GM12878 (cell line): ENCODE data around the gene PAM16. TPM values are rescaled to one million over a fixed set of nuclear protein-coding genes. Genes with fewer than 3 reads are reported as not detected.

Experiments used
- ATAC-seq: fragments of 200-7000 bp; cut with Tn5 transposase; 3 replicates; pipeline ENCODE4 v1.9.1; 2020; ENCODE audit warnings: mild to moderate bottlenecking, moderate library complexity
- BruUV-seq: library from RNA; stranded (reverse); fragments of 400-500 nt; replicated peaks from 2 replicates; lab custom pipeline; 2021; lab: Mats Ljungman, UMichigan
- CTCF ChIA-PET: fragments of 300-600 bp; sonication (Branson Sonifier 250); formaldehyde crosslinking; extraction: SDS; loops from one replicate; lab custom pipeline; 2021; ENCODE audit warnings: inconsistent platforms; lab: Yijun Ruan, JAX
- POLR2A ChIA-PET: fragments of 350-600 bp; formaldehyde crosslinking; extraction: SDS; loops from one replicate; lab custom pipeline; 2021; ENCODE audit warnings: inconsistent platforms; lab: Charles Lee
- RAD21 ChIA-PET: fragments of 300-600 bp; sonication (Branson Sonifier 250); formaldehyde crosslinking; loops from one replicate; lab custom pipeline; 2023; ENCODE audit warnings: antibody characterized with exemption; ENCODE audit not compliant: unreplicated experiment; lab: Charles Lee
- SMC1A ChIA-PET: fragments of 300-600 bp; sonication (Branson Sonifier 250); formaldehyde crosslinking; loops from one replicate; lab custom pipeline; 2023; ENCODE audit not compliant: unreplicated experiment, uncharacterized antibody; lab: Charles Lee
- DNase-seq: peaks from one replicate; pipeline ENCODE4 v3.0.0-alpha.2; 2011; ENCODE audit warnings: low read depth, low spot score
- FAIRE-seq: peaks from 3 replicates; lab custom pipeline; 2011; peaks lifted over from hg19 to GRCh38; lab: Jason Lieb, UNC
- H2AFZ ChIP-seq: 2 replicates; pipeline ENCODE4 v1.6.0; 2011; ENCODE audit warnings: low read depth, low read length, control low read depth; ENCODE audit not compliant: control insufficient read depth
- H3K27ac ChIP-seq: 2 replicates; pipeline ENCODE4 v1.5.1; 2011; ENCODE audit warnings: control low read depth; ENCODE audit not compliant: control insufficient read depth, insufficient read depth
- H3K27me3 ChIP-seq, 2 experiments: replicated peaks in 1 of 2; 2 replicates each; pipeline versions ENCODE4 v1.6.0 to v1.6.1; 2011; ENCODE audit warnings: low read length in 1 of 2; ENCODE audit not compliant: control insufficient read depth in 2 of 2, insufficient read depth in 2 of 2
- H3K36me3 ChIP-seq, 2 experiments: 2 replicates each; pipeline ENCODE4 v1.5.1; 2011; ENCODE audit warnings: low read length in 1 of 2; ENCODE audit not compliant: control insufficient read depth in 2 of 2, insufficient read depth in 2 of 2
- H3K4me1 ChIP-seq: 2 replicates; pipeline ENCODE4 v1.6.1; 2011; ENCODE audit warnings: mild to moderate bottlenecking, low read length, moderate library complexity, mixed read lengths; ENCODE audit not compliant: control insufficient read depth, insufficient read depth
- H3K4me2 ChIP-seq: 2 replicates; pipeline ENCODE4 v1.6.0; 2011; ENCODE audit warnings: control low read depth; ENCODE audit not compliant: control insufficient read depth, insufficient read depth
- H3K4me3 ChIP-seq: fragments of 200-600 bp; sonication (generic); 2 replicates; pipeline ENCODE4 v1.5.1; 2016
- H3K79me2 ChIP-seq: 2 replicates; pipeline ENCODE4 v1.6.0; 2011; ENCODE audit warnings: low read length; ENCODE audit not compliant: control insufficient read depth, insufficient read depth
- H3K9ac ChIP-seq: 2 replicates; pipeline ENCODE4 v1.8.0; 2011; ENCODE audit warnings: low read length, control low read depth, mixed read lengths; ENCODE audit not compliant: control insufficient read depth, insufficient read depth
- H3K9me3 ChIP-seq: replicated peaks from 3 replicates; pipeline ENCODE4 v1.5.1; 2011; ENCODE audit warnings: mild to moderate bottlenecking, low read length; ENCODE audit not compliant: control insufficient read depth, insufficient read depth
- H4K20me1 ChIP-seq: 2 replicates; pipeline ENCODE4 v1.6.0; 2011; ENCODE audit not compliant: control insufficient read depth, insufficient read depth
- EGR1 ChIP-seq, 2 experiments: IDR thresholded peaks; 1 replicate in 1 of 2; 2 replicates in 1 of 2; pipeline ENCODE4 v1.6.1; 2011 to 2012; ENCODE audit warnings: low read depth in 2 of 2, low read length in 2 of 2, borderline replicate concordance in 1 of 2, mild to moderate bottlenecking in 1 of 2, moderate library complexity in 1 of 2
- HSF1 ChIP-seq: fragments of 150-350 bp; IDR thresholded peaks from 2 replicates; pipeline ENCODE4 v1.6.1; 2014; ENCODE audit warnings: mild to moderate bottlenecking, low read depth, low read length
- JUNB ChIP-seq: IDR thresholded peaks from 2 replicates; pipeline ENCODE4 v1.6.1; 2016; ENCODE audit warnings: antibody characterized with exemption, mild to moderate bottlenecking
- KLF5 ChIP-seq: fragments of 450-650 bp; IDR thresholded peaks from 2 replicates; pipeline ENCODE4 v1.6.1; 2014; ENCODE audit warnings: mild to moderate bottlenecking; ENCODE audit not compliant: partially characterized antibody
- MYC ChIP-seq: IDR thresholded peaks from 2 replicates; pipeline ENCODE4 v1.6.1; 2011; ENCODE audit warnings: mild to moderate bottlenecking, low read length, moderate library complexity, inconsistent platforms; ENCODE audit not compliant: insufficient read depth, insufficient replicate concordance, insufficient read length, severe bottlenecking
- NBN ChIP-seq: fragments of 450-650 bp; IDR thresholded peaks from 2 replicates; pipeline ENCODE4 v1.6.1; 2016
- NFXL1 ChIP-seq: fragments of 450-650 bp; IDR thresholded peaks from 2 replicates; pipeline ENCODE4 v1.6.1; 2017; ENCODE audit warnings: antibody characterized with exemption, mild to moderate bottlenecking, borderline replicate concordance
- NR2C1 ChIP-seq: fragments of 450-650 bp; IDR thresholded peaks from 2 replicates; pipeline ENCODE4 v1.6.1; 2017; ENCODE audit warnings: antibody characterized with exemption, mild to moderate bottlenecking, moderate library complexity
- PAX5 ChIP-seq: IDR thresholded peaks from 2 replicates; pipeline ENCODE4 v1.6.1; 2011; ENCODE audit warnings: low read depth, low read length, borderline replicate concordance
- RAD21 ChIP-seq: IDR thresholded peaks from 2 replicates; pipeline ENCODE4 v1.6.1; 2011; ENCODE audit warnings: mild to moderate bottlenecking, low read depth, low read length, moderate library complexity; ENCODE audit not compliant: insufficient read depth
- RELA ChIP-seq: fragments of 450-650 bp; IDR thresholded peaks from 2 replicates; pipeline ENCODE4 v1.8.0; 2014; ENCODE audit warnings: borderline replicate concordance; ENCODE audit not compliant: partially characterized antibody
- TCF12 ChIP-seq: IDR thresholded peaks from 2 replicates; pipeline ENCODE4 v1.6.1; 2011; ENCODE audit warnings: low read depth, mild to moderate bottlenecking, low read length
- USF1 ChIP-seq: IDR thresholded peaks from 2 replicates; pipeline ENCODE4 v1.6.1; 2011; ENCODE audit warnings: borderline replicate concordance, low read depth, mild to moderate bottlenecking, moderate library complexity, mixed read lengths, low read length; ENCODE audit not compliant: insufficient read depth; ENCODE audit errors: extremely low read length
- ZNF217 ChIP-seq: fragments of 450-650 bp; IDR thresholded peaks from 2 replicates; pipeline ENCODE4 v1.6.1; 2017; ENCODE audit warnings: antibody characterized with exemption, mild to moderate bottlenecking
- ZNF592 ChIP-seq: fragments of 450-650 bp; IDR thresholded peaks from 2 replicates; pipeline ENCODE4 v1.6.1; 2017; ENCODE audit warnings: mild to moderate bottlenecking, moderate library complexity
- WGBS: methylation state at CpG from one replicate; pipeline ENCODE4 v1.1.6; 2016; ENCODE audit warnings: low lambda C conversion rate; ENCODE audit not compliant: insufficient replicate concordance, insufficient coverage; ENCODE audit errors: missing lambda C conversion rate; 5-methylcytosine and 5-hydroxymethylcytosine counted together
- in situ Hi-C: fragments of 300-500 bp; cut with MboI; formaldehyde crosslinking; loops from 9 replicates; pipeline ENCODE4 v1.14.3; 2018; ENCODE audit warnings: mixed read lengths
- intact Hi-C: fragments of 100-400 bp; cut with micrococcal nuclease; formaldehyde crosslinking; loops from one replicate; pipeline ENCODE4 v1.14.2; 2022; ENCODE audit not compliant: unreplicated experiment
- polyA plus RNA-seq, 11 experiments: library from polyadenylated mRNA; depleted of rRNA in 4 of 11; unstranded in 6 of 11; stranded (reverse) in 5 of 11; fragments of >200 nt; fragmentation: Nextera tagmentation in 4 of 11; fragmentation: Illumina TruSeq in 1 of 11; extraction: Ambion mirVana in 4 of 11; extraction: Trizol in 1 of 11; gene quantifications; 1 replicate in 1 of 11; 2 replicates in 10 of 11; pipeline versions ENCODE4 v1.2.1 to v1.2.3, GENCODE V29; 2011 to 2016; ENCODE audit warnings: inconsistent platforms in 2 of 11, missing spikeins in 2 of 11, low read depth in 1 of 11
- total RNA-seq, 4 experiments: library from RNA; depleted of rRNA in 3 of 4; stranded (reverse); fragments of >200 nt in 3 of 4; fragmentation: Illumina TruSeq in 1 of 4; extraction: Trizol in 1 of 4; gene quantifications; 2 replicates each; pipeline versions ENCODE4 v1.2.1 to v1.2.3, GENCODE V29; 2013 to 2021

PAM16 gene
- total and polyA plus RNA-seq, 10 of the 15 experiments (the other 5 are each of a cell fraction or from before 2014, with no cell fraction given): 18.5 to 94.3 (median 51.5) TPM

GRCh38 chr16:4332083-4332482 lies 19.0 kb downstream of the PAM16 start:
- no peaks in the 10 kb centered on the region for H4K20me1 ChIP-seq
- in situ Hi-C loops: loop anchor here (5.0 kb wide), 1 partner anchor 45 kb away; no protein-coding TSS in a partner anchor
- no peaks in the 10 kb centered on the region; a peak in 1 of 4 replicates for H3K36me3 ChIP-seq
- RAD21 ChIA-PET: interaction anchor here (1.0 to 3.2 kb wide), 5 partner anchors 18 to 79 kb away, joined by 3 to 21 read pairs (median 5); no protein-coding TSS in a partner anchor
- 47% methylated on average over 14 of the region's 14 CpGs for WGBS
- H3K27me3 ChIP-seq: no peaks in the 10 kb centered on the region
- no peaks in the 10 kb centered on the region for H3K79me2 ChIP-seq
- intact Hi-C loops: loop anchor here (10.0 kb wide), 1 partner anchor 127 kb away; no protein-coding TSS in a partner anchor
- H2AFZ ChIP-seq: no peak overlapping the region
- H3K9ac ChIP-seq: no peak overlapping the region
- H3K4me2 ChIP-seq: no peak overlapping the region
- POLR2A ChIA-PET: interaction anchor here (0.6 to 1.4 kb wide), 3 partner anchors 34 to 46 kb away, joined by 3 to 10 read pairs (median 6); no protein-coding TSS in a partner anchor
- no TSS peak for BruUV-seq
- CTCF ChIA-PET: interaction anchor here (0.6 to 12.1 kb wide), 14 partner anchors 9 to 392 kb away, joined by 3 to 145 read pairs (median 5); partner anchors contain the start of gene TFAP4
- no peak for DNase-seq
- SMC1A ChIA-PET: interaction anchor here (0.6 to 1.0 kb wide), 4 partner anchors 22 to 219 kb away, joined by 3 read pairs; no protein-coding TSS in a partner anchor
- no peak overlapping the region for H3K4me3 ChIP-seq
- FAIRE-seq: no peak
- H3K27ac ChIP-seq: no peak overlapping the region
- no peaks in the 10 kb centered on the region; the same call in 1 of the 2 replicates for H3K4me1 ChIP-seq
- no peak for ATAC-seq
- no peaks in the 10 kb centered on the region for H3K9me3 ChIP-seq
- TF ChIP-seq MYC (no peak), HSF1 (no peak), KLF5 (no peak), USF1 (no peak), ZNF592 (no peak), NBN (no peak), ZNF217 (no peak), RELA (no peak), EGR1 (IDR thresholded peaks at IDR 0.05; ENCODE audit: borderline replicate concordance in 1 of 2, low read depth in 2 of 2, low read length in 2 of 2) (no peak), PAX5 (no peak), TCF12 (no peak), JUNB (no peak), NR2C1 (no peak), RAD21 (no peak), NFXL1 (no peak)
